ENCODE data around the gene SLC3A2.

- TF ChIP-seq CTCF (IDR thresholded peaks at IDR 0.05): no peak
- no peak for TF ChIP-seq POLR2AphosphoS5 (IDR thresholded peaks at IDR 0.05)
- no peak for TF ChIP-seq POLR2A (IDR thresholded peaks at IDR 0.05)
- TF ChIP-seq EP300 (IDR thresholded peaks at IDR 0.05): no peak
These were observed 16.9 kb upstream of the SLC3A2 start for GRCh38 chr11:62863687-62864335.
